HG03442 (cell line): ENCODE results near the gene KRT77.
"Not testable (repeated sequence)": the region's sequence is repeated elsewhere in the genome, so short reads cannot be mapped to it uniquely, and the experiment has no call there.

ENCODE experiments used
- ATAC-seq: cut with Tn5 transposase; IDR thresholded peaks from one replicate; pipeline ENCODE4 v1.9.1; 2021; ENCODE audit warnings: mild to moderate bottlenecking, moderate library complexity; ENCODE audit not compliant: unreplicated experiment

KRT77 gene

GRCh38 chr12:52724384-52724783 lies 21.1 kb upstream of the KRT77 start:
- no peak for ATAC-seq

- no peak for ATAC-seq
Measured at GRCh38 chr12:52722680-52723079, 19.4 kb upstream of the KRT77 start.

- ATAC-seq: no peak
Measured at GRCh38 chr12:52721838-52722470, 18.6 kb upstream of the KRT77 start.

- no peak for ATAC-seq
Measured at GRCh38 chr12:52720365-52720886, 17.1 kb upstream of the KRT77 start.

- no peak for ATAC-seq
Measured at GRCh38 chr12:52716061-52716460, 12.7 kb upstream of the KRT77 start.

GRCh38 chr12:52715416-52715815 lies 12.1 kb upstream of the KRT77 start:
- ATAC-seq: no peak

- no peak for ATAC-seq
Measured at GRCh38 chr12:52714887-52715281, 11.6 kb upstream of the KRT77 start.

GRCh38 chr12:52713960-52714886 lies 10.9 kb upstream of the KRT77 start:
- ATAC-seq: no peak

GRCh38 chr12:52712122-52712521 lies 8.8 kb upstream of the KRT77 start:
- not testable (repeated sequence) for ATAC-seq

GRCh38 chr12:52710730-52711129 lies 7.4 kb upstream of the KRT77 start:
- no peak for ATAC-seq

- ATAC-seq: no peak
Measured at GRCh38 chr12:52708010-52708409, 4.7 kb upstream of the KRT77 start.

GRCh38 chr12:52704464-52704863 lies 1.1 kb upstream of the KRT77 start:
- ATAC-seq: no peak

- ATAC-seq: no peak
Measured at GRCh38 chr12:52703878-52704277, 554 bp upstream of the KRT77 start.

- no peak for ATAC-seq
Measured at GRCh38 chr12:52702338-52702737, 986 bp downstream of the KRT77 start.

GRCh38 chr12:52701281-52701680 lies 2.0 kb downstream of the KRT77 start:
- ATAC-seq: no peak

- ATAC-seq: no peak
Measured at GRCh38 chr12:52699960-52700359, 3.4 kb downstream of the KRT77 start.

- ATAC-seq: no peak
Measured at GRCh38 chr12:52699373-52699772, 4.0 kb downstream of the KRT77 start.

- no peak for ATAC-seq
Measured at GRCh38 chr12:52698651-52699340, 4.5 kb downstream of the KRT77 start.

- ATAC-seq: no peak
Measured at GRCh38 chr12:52697058-52697582, 6.2 kb downstream of the KRT77 start.

- no peak for ATAC-seq
Measured at GRCh38 chr12:52696588-52696987, 6.7 kb downstream of the KRT77 start.

GRCh38 chr12:52695039-52695438 lies 8.3 kb downstream of the KRT77 start:
- no peak for ATAC-seq
